Activated CD4-positive, alpha-beta T cell treated with anti-CD3 and anti-CD28 coated beads for 4 hours (primary cell): ENCODE measurements around the gene SRSF5.
"Not testable (repeated sequence)": the region's sequence is repeated elsewhere in the genome, so short reads cannot be mapped to it uniquely, and the experiment has no call there.

Experiments used
- DNase-seq, 2 donors: peaks; one replicate each; pipeline ENCODE4 v3.0.0-alpha.2; 2020

SRSF5 gene

DNA sequence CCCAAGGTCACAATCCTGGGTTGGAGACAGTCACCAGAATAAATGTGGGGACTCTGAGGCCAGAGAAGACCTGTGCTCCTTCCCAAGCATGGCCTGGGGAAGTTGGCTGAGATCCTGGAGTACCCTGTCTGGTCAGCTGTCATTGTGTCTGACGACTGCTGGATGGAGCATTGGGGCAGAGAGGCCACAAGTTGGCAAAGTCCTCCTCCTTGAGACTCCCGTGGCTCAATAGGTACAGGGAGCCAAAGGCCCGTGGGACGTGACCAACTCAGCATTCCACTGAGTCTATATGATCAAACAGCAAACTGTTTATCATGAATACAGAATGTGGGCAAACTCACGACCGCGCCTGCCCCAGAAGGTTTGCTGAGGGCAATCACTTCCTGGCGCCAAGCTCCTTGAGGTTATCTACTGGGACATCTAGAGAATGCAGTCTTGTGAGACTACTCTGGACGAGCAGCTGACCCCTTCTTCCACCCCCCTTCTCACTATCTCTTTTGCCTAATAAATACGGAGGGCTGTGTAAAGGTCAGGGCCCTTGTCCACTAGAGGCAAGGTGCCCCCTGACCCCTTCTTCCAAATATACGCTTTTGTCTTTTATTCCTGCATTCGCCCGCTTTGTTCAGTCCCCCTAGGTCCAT, 44.4 kb downstream of the SRSF5 start:
- DNase-seq = no peak

DNA sequence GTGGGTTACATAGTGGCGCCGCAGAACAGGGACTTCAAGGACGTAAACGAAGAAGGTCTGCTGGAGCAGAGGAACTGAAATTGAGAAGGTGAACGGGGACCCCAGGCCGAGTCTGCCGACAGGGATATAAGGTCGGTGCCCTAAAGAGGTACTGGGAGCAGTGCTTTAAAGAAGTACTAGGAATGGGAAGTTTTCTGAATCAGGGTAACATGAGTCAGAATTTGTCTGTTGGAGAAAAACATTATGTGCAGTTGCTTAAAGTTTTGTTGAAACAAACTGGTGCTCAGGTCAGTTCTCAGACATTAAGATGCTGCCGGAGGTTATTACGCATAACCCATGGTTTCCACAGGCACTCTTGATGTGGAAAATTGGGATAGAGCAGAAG, 44.9 kb downstream of the SRSF5 start:
- no peak for DNase-seq

DNA sequence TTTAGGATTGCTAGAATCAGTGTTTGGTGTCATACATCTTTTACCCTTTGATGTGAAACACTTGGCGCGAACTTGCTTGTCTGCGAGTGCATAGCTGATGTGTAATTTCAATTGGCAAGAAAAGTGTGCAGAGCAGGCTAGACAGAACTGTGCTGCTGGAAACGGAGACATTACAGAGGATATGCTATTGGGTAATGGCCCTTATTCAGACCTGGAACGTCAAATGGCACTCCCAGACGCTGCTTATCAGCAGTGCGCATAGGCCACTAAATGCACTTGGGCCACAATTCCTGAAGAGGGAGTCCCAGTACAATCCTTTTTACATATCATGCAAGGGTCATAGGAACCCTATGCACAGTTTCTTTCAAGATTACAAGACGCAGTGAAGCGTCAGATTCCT, 45.8 kb downstream of the SRSF5 start:
- no peak for DNase-seq

DNA sequence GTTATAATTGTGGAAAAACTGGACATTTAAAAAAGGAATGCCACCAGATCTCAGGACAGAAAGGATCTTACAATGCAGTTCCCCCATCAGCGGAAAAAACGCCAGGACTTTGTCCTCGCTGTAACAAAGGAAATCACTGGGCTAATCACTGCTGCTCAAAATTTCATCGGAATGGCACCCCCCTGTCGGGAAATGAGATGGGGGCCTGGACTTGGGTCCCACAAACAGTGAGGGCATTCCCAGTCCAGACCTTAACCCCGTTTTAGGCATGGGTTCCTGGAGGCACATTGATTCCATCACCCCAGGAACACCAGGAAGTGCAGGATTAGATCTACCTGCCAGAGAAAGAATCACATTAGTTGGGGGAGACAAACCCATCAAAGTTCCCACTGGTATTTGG, 46.4 kb downstream of the SRSF5 start:
- DNase-seq = not testable (repeated sequence)

DNA sequence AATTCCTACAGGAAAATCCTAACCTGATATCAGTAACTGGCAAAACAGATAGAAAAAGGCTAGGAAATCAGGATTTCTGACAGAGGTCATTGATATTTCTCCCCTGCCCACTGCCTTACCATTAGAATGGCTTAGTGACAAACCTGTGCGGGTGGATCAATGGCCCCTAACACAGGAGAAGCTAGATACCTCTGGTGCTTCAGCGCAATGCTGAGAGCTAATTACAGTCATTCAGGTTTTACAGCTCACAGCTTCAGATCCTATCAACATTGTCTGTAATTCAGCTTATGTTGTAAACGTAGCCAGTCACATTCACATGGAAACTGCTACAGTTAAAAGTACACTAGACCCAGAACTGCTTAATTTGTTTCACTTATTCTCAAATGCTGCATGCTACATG, 47.5 kb downstream of the SRSF5 start:
- no peak for DNase-seq

DNA sequence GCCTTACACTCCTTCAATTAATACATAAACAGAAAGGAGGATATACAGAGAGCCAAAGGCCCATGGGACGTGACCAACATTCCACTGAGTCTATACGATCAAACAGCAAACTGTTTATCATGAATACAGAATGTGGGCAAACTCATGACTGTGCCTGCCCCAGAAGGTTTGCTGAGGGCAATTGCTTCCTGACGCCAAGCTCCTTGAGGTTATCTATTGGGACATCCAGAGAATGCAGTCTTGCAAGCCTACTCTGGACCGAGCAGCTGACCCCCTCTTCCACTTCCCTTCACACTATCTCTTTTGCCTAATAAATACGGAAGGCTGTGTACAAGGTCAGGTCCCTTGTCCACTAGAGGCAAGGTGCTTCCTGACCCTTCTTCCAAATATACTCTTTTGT, 48.6 kb downstream of the SRSF5 start:
- no peak for DNase-seq

DNA sequence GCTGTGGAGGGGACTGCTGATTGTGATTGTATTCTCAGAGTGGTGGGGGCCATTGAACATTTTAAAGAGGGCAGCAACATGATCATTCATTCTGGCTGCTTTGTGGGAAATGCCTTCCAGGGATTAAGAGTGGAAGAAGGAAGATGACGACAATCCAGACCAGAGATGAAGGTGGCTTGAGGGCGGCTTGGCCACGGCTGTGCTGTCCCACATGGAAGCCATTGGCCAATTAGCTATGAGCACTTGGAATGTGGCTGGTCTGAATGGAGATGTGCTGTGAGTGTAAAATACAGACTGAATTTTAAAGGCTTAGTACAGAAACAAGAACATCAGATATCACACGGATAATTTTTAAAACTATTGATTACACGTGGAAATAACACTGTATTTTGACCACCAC, 49.3 kb downstream of the SRSF5 start:
- no peak for DNase-seq

DNA sequence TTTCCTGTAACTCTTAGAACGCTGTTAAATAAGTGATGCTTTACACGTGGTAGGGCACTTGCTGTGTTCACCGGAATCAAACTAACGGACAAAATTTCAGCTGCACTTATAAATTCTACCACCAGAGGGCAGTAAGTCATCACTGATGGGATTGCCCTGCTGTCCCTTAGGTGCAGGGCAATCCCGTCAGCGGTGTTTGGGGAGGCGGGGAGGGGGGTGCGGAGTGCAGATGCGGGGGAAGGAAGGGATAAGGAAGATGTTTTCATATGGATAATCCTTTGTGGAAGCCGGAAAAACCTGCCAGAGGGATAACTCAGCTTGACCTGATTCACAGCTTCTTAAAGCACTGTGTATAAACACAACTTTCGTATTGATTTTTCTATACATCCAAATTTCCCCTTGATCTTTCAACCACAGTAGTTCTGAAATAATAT, 51.8 kb downstream of the SRSF5 start:
- DNase-seq = peak; percentile 43 to 72

DNA sequence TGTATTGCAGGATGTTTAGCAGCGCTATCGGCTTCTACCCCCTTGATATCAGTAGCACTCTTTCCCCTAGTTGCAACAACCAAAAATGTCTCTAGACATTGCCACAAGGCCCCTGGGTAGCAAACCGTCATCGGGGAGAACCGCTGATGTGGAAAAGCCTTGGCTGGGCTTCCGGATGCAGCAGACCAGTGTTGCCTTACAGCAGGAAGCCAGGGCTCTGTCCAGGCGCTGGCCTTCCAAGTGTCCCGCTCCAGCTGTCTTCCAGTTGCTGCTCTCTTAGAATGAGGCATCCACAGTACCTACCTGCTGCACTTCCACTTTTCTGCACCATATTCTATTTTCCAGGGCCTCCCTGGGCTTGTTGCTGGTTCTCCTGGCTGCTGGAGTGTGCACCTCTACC, 52.7 kb downstream of the SRSF5 start:
- DNase-seq = no peak

DNA sequence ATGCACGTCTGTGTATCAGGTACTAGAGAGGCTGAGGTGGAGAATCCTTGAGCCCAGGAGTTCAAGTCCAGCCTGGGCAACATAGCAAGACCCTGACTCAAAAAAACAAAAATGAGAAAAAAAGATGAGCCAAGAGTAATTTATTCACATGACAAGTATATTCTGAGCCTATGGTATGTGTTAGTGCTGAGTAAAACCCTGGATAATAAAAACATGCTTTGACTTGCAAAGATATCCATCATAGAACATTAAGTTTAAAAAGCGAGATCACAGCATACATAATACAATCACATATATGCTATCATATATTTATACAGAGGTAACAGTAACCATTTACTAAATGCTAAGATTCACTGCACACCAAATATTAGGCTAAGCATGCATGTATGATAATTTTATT, 54.0 kb downstream of the SRSF5 start:
- no peak for DNase-seq
